Sigmoid colon (tissue), 7 donors: ENCODE results near the gene S1PR3. TPM values are rescaled to one million over a fixed set of nuclear protein-coding genes. Genes with fewer than 3 reads are reported as not detected.

Experiments used
- DNase-seq: peaks from one replicate; pipeline ENCODE4 v3.0.0-alpha.2; 2019
- H3K27ac ChIP-seq, 4 donors: fragments of 200-600 bp; sonication (generic); one replicate each; pipeline ENCODE4 v1.5.1; 2016 to 2019; ENCODE audit warnings: mild to moderate bottlenecking in 1 of 4
- H3K27me3 ChIP-seq, 3 donors: fragments of 200-600 bp; sonication (generic); one replicate each; pipeline ENCODE4 v1.5.1; 2019; ENCODE audit warnings: mild to moderate bottlenecking in 1 of 3
- H3K36me3 ChIP-seq, 4 donors: fragments of 200-600 bp; sonication (generic); one replicate each; pipeline ENCODE4 v1.5.1; 2016 to 2019
- H3K4me1 ChIP-seq, 4 donors: fragments of 200-600 bp; sonication (generic); one replicate each; pipeline ENCODE4 v1.5.1; 2017 to 2019
- H3K4me3 ChIP-seq, 4 donors: fragments of 200-600 bp; sonication (generic); one replicate each; pipeline ENCODE4 v1.5.1; 2017 to 2019; ENCODE audit warnings: mild to moderate bottlenecking in 2 of 4, moderate library complexity in 1 of 4
- H3K9me3 ChIP-seq, 4 donors: fragments of 200-600 bp in 3 of 4; sonication (generic) in 3 of 4; one replicate each; pipeline versions ENCODE4 v1.5.1 to v1.6.1; 2013 to 2019
- CTCF ChIP-seq, 4 experiments: fragments of 450-650 bp in 3 of 4; fragments of 200-600 bp in 1 of 4; IDR thresholded peaks; one replicate each; pipeline ENCODE4 v1.5.1; 2016 to 2019; ENCODE audit warnings: antibody characterized with exemption in 4 of 4, mild to moderate bottlenecking in 3 of 4, moderate library complexity in 2 of 4
- EP300 ChIP-seq, 4 donors: sonication (generic); formaldehyde crosslinking; IDR thresholded peaks; one replicate each; pipeline ENCODE4 v1.6.1; 2017; ENCODE audit warnings: antibody characterized with exemption in 4 of 4
- POLR2A ChIP-seq, 2 donors: fragments of 450-650 bp; IDR thresholded peaks; one replicate each; pipeline ENCODE4 v1.6.1; 2016; ENCODE audit warnings: antibody characterized with exemption in 2 of 2, mild to moderate bottlenecking in 2 of 2, moderate library complexity in 2 of 2
- POLR2AphosphoS5 ChIP-seq, 4 donors: sonication (generic); formaldehyde crosslinking; IDR thresholded peaks; one replicate each; pipeline ENCODE4 v1.6.1; 2017; ENCODE audit warnings: antibody characterized with exemption in 4 of 4
- WGBS, 2 donors: extraction: QIAGEN DNeasy Blood & Tissue Kit; methylation state at CpG; one replicate each; pipeline ENCODE4 v1.1.7; 2013; 5-methylcytosine and 5-hydroxymethylcytosine counted together
- intact Hi-C: fragments of 100-400 bp; cut with DNase I; formaldehyde crosslinking; loops from one replicate; pipeline ENCODE4 v1.15.1; 2023
- polyA plus RNA-seq, 3 donors: library from polyadenylated mRNA; stranded (reverse); fragments of 200-250 nt; gene quantifications; one replicate each; pipeline ENCODE4 v1.2.3, GENCODE V29; 2013
- total RNA-seq, 4 donors: library from RNA; depleted of rRNA; stranded (reverse); fragments of >200 nt; gene quantifications; one replicate each; pipeline ENCODE4 v1.1.0, GENCODE V29; 2016
- donor health status: healthy with polysubstance abuse.
- donor health status: Bipolar disorder and iron deficiency.
- donor health status: healthy.

The S1PR3 gene
- total and polyA plus RNA-seq, 7 donors = 0.23 to 33.0 (median 10.4) TPM

DNA sequence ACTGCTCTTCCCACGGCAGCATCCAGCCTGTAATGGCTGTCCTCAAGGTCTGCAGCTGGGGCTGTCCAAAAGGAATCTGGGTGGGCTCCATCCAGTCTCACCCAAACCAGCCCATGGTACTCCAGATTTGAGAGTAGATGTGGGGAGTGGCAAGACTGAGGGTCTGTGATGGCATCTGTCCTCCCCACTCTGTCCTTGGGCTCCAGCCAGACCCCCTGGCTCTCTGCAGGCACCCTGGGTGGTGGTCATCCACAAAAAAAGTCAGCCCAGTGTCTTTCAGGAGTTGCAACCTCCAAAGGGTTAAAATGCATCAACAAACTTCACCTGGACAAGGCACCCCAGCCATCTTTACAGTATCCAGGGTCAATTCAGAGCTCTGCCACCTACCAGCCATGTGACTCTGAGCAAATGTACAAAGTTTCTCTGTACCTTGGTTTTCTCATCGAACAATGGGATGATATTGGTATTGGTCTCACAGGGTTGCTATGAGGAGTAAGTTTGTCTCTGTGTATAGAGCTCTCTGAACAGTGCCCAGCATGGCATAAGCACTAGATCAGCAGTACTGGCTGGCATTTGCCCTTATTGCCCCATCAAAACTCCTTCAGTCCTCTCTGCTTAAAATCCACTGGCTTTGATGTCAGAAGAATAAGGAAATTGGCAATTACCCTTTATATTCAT, 7.3 kb upstream of the S1PR3 start:
- H3K36me3 ChIP-seq = no peaks in the 10 kb centered on the region
- H3K4me3 ChIP-seq = no peak overlapping the region
- peak overlapping the region in 1 of 4 donors; percentile 11 for H3K27ac ChIP-seq
- TF ChIP-seq EP300 (IDR thresholded peaks at IDR 0.05) (no peak), CTCF (IDR thresholded peaks at IDR 0.05) (no peak)
- no peaks in the 10 kb centered on the region for H3K9me3 ChIP-seq
- H3K27me3 ChIP-seq = no peaks in the 10 kb centered on the region
- DNase-seq = no peak
- peaks cover 0 to 12% (median 2%) of the 10 kb centered on the region in 4 donors for H3K4me1 ChIP-seq
- intact Hi-C loops = no loop called here
- WGBS, 2 donors = 64 to 80% methylated on average over 2 of the region's 2 CpGs

DNA sequence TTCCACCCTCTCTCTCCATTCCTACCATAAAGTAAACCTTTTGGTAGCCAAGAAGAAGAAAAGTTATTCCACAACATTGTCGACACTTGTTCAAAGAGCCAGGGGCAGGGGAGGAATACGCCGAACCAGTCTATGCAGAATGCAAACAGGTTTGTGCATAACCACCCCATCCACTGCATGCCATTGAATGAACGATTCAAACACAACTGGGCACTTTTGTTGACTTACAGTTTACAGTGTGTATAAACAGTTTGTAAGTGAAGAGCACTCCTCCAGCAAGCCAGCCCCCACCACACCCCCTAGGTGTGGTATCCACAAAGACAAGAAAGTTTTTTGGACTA, 6.8 kb upstream of the S1PR3 start:
- intact Hi-C loops = no loop called here
- no peak for TF ChIP-seq EP300 (IDR thresholded peaks at IDR 0.05)
- TF ChIP-seq POLR2A (IDR thresholded peaks at IDR 0.05) = no peak
- no peak for TF ChIP-seq CTCF (IDR thresholded peaks at IDR 0.05)
- TF ChIP-seq POLR2AphosphoS5 (IDR thresholded peaks at IDR 0.05) = no peak
- no peak for DNase-seq
- H3K4me1 ChIP-seq = peaks cover 0 to 17% (median 2%) of the 10 kb centered on the region in 4 donors
- WGBS, 2 donors = 19 to 66% methylated on average over 4 of the region's 4 CpGs
- no peak overlapping the region for H3K4me3 ChIP-seq
- no peaks in the 10 kb centered on the region for H3K36me3 ChIP-seq
- H3K27ac ChIP-seq = peak overlapping the region in 1 of 4 donors; percentile 6
- H3K27me3 ChIP-seq = no peaks in the 10 kb centered on the region
- no peaks in the 10 kb centered on the region for H3K9me3 ChIP-seq

DNA sequence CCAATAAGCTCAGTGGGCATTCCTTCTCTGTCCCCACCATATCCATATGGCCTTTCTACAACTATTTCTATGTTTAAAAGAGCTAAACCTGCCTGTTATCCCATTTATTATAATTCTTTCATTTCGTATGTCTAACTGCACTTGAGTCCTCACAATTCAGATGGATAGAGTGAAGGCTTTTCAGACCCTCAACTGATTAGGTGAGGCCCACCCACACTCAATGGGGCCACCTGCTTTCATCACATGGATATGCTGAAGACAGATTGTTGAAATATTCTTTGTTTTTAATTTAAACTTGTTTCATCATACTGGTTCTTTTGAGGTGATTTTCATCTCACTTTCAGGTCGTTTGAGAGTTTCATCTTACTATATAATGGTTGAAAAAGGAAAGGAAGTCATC, 5.7 kb upstream of the S1PR3 start:
- intact Hi-C loops = no loop called here
- H3K4me1 ChIP-seq = peaks cover 0 to 18% (median 3%) of the 10 kb centered on the region in 4 donors
- H3K9me3 ChIP-seq = no peaks in the 10 kb centered on the region
- no peaks in the 10 kb centered on the region for H3K36me3 ChIP-seq
- no peak for DNase-seq
- no peak overlapping the region for H3K27ac ChIP-seq
- H3K27me3 ChIP-seq = no peaks in the 10 kb centered on the region
- no peak overlapping the region for H3K4me3 ChIP-seq
- TF ChIP-seq POLR2A (IDR thresholded peaks at IDR 0.05) = no peak
- no peak for TF ChIP-seq EP300 (IDR thresholded peaks at IDR 0.05)
- no peak for TF ChIP-seq POLR2AphosphoS5 (IDR thresholded peaks at IDR 0.05)
- TF ChIP-seq CTCF (IDR thresholded peaks at IDR 0.05) = no peak
- 56 to 78% methylated on average over 2 of the region's 2 CpGs for WGBS, 2 donors

GRCh38 chr9:88986776-88987175, 4.5 kb upstream of the S1PR3 start:
- DNase-seq = no peak
- H3K27ac ChIP-seq = no peak overlapping the region
- H3K9me3 ChIP-seq = no peaks in the 10 kb centered on the region
- H3K27me3 ChIP-seq = no peaks in the 10 kb centered on the region
- no peak for TF ChIP-seq CTCF (IDR thresholded peaks at IDR 0.05)
- no peak for TF ChIP-seq POLR2A (IDR thresholded peaks at IDR 0.05)
- TF ChIP-seq EP300 (IDR thresholded peaks at IDR 0.05) = no peak
- no peak for TF ChIP-seq POLR2AphosphoS5 (IDR thresholded peaks at IDR 0.05)
- H3K36me3 ChIP-seq = no peaks in the 10 kb centered on the region
- 70 to 74% methylated on average over 3 of the region's 3 CpGs for WGBS, 2 donors
- intact Hi-C loops = no loop called here
- peaks cover 0 to 17% (median 8%) of the 10 kb centered on the region in 4 donors for H3K4me1 ChIP-seq
- no peak overlapping the region for H3K4me3 ChIP-seq

- TF ChIP-seq EP300 (IDR thresholded peaks at IDR 0.05) = no peak
- no peak for TF ChIP-seq CTCF (IDR thresholded peaks at IDR 0.05)
- no peak for TF ChIP-seq POLR2A (IDR thresholded peaks at IDR 0.05)
- no peak for TF ChIP-seq POLR2AphosphoS5 (IDR thresholded peaks at IDR 0.05)
- 88% methylated on average over 4 of the region's 4 CpGs for WGBS, 2 donors
- Histone ChIP-seq H3K27me3 (no peaks in the 10 kb centered on the region), H3K4me3 (no peak overlapping the region), H3K4me1 (peaks cover 0 to 26% (median 17%) of the 10 kb centered on the region in 4 donors), H3K27ac (no peak overlapping the region), H3K9me3 (no peaks in the 10 kb centered on the region), H3K36me3 (no peaks in the 10 kb centered on the region)
- intact Hi-C loops = no loop called here
- DNase-seq = no peak
Measured at GRCh38 chr9:88987661-88988060, 3.6 kb upstream of the S1PR3 start.
